MV-4-11 (cell line): ENCODE measurements around the gene LRRFIP1.
"Not testable (repeated sequence)": the region's sequence is repeated elsewhere in the genome, so short reads cannot be mapped to it uniquely, and the experiment has no call there.

Experiments
- DNase-seq: peaks from one replicate; lab custom pipeline; 2025; lab: John Stamatoyannopoulos, UW

The LRRFIP1 gene

DNA sequence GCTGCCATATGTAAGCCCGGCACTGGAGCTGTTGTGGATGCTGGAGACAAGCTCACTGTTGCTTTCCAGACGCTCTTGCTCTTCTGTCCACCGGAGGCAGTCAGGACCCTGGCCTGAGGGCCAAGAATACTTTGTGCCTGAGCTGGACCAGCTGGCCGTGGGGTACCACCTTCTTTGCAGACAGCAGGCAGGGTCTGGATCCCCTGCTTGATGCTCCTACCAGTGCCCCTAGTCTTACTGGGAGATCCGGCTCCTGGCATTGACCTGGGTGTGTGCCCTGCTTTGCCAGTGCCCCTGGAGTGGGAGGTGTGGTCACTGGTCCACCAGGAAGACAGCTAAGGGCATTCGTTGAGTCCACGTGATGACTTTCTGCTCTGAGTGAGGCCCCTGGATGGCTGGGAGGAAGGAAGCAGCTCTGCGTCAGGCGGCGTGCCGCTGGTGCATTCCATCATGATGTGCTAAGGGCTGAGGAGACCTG, 59.3 kb downstream of the LRRFIP1 start:
- peak; percentile 8 for DNase-seq

DNA sequence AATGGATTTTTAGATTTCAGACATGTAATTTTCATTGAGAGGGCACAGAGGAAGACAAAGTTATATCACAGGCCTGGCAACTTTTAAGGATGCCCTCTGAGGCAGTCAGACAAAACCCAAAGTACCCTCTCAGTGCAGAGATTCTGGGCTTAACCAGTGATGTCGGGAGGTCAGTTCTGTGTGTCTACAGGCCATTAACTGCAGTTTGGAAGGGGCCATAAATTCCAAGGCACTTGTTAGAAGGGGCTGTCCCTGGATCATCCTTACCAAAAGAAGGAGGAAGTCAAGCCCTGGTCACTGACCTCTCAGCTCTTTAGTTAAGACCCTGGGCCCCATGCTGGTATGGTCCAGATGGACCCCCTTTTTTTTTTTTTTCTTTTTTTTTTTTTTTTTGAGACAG, 60.7 kb downstream of the LRRFIP1 start:
- no peak for DNase-seq

DNA sequence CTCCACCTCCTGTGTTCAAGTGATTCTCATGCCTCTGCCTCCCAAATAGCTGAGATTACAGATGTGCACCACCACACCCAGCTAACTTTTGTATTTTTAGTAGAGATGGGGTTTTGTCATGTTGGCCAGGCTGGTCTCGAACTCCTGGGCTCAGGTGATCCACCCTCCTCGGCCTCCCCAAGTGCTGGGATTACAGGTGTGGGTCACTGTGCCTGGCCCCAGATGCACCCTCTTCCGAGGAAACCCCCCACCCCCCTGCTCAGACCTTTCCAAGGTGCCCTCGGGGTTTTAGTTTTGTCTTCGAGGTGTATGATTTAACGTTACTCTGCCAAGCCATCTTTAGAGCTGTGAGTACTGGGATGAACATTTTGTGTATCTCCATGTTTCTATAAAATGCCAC, 61.2 kb downstream of the LRRFIP1 start:
- DNase-seq, result not testable (repeated sequence)

DNA sequence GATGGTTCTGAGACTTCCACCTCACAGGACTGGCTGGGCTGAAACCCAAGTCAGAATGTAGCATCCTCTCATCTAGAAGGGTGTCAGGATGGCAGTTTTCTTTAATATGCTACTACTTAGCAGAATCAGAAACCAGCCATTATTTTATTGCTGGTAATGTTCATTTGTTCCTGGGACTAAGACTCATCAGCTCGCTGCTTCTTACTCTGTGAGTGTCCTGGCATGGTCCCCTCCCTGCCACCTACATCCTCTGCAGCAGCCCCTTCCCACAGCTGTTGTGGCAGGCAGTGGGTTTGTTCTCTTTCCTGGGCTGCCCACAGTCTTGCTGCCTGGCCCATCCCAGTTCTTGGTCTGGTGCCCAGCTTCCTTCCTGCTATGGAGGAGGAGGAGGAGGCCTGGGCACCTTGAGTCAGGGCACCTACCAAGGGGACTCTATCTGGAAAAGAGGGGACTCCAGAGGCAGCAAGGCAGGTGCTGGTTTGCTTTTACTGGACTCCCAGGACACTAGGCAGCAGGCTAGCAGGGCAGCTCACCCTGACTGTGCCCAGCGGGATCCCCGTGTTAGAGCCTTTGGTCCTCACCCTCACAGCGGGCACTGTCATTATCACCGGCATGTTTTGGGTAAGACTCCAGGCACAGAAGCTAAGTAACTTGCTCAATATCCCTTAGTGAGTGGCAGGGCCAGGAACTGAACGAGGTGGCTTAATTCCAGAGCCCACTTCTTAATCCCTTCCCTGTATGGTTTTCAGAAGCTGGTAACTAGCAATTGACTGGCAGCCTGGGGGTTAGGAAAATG, 62.1 kb downstream of the LRRFIP1 start:
- DNase-seq, result peak; percentile 80

DNA sequence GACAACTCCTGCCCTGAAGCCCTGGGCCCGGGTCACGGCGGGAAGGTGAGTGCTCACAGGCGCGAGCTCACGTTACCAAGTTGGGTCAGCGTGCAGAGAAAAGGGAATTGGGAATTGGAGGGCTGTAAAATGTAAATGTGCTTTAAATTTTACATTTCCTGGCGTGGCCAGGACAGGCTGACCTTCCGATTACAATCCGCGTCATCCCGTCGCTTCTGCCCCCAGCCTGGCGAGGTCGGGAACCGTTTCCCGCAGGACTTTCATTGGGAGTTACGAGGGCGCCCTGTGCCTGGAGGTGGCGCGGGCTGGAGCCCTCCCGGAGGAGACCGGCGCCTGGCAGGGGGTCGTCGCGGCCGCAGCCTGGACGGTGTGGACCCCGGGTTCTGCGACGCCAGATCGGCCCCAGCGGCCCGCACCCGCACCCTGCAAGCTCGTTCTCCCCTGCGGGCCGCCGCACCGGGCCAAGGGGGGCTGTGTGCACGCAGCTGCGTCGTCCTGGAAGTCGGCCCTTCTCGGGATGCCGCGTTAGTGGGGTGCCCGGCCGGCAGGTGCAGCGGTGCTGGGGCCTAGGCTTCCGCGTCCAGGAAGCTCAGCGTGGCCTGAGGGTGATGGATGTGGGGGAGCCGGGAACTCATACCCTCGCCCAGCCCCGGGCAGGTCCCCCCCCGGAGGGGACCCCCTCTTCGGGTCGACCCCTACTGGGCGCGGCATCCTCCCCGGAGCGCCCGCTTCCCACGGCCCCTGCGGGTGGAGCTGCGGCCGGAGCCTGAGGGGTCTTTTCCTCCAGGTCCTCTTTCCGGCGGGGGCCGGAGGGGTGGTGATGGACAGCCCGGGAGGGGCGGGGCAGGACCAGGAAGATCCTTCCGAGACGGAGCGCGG, 63.9 kb downstream of the LRRFIP1 start:
- DNase-seq, result no peak

DNA sequence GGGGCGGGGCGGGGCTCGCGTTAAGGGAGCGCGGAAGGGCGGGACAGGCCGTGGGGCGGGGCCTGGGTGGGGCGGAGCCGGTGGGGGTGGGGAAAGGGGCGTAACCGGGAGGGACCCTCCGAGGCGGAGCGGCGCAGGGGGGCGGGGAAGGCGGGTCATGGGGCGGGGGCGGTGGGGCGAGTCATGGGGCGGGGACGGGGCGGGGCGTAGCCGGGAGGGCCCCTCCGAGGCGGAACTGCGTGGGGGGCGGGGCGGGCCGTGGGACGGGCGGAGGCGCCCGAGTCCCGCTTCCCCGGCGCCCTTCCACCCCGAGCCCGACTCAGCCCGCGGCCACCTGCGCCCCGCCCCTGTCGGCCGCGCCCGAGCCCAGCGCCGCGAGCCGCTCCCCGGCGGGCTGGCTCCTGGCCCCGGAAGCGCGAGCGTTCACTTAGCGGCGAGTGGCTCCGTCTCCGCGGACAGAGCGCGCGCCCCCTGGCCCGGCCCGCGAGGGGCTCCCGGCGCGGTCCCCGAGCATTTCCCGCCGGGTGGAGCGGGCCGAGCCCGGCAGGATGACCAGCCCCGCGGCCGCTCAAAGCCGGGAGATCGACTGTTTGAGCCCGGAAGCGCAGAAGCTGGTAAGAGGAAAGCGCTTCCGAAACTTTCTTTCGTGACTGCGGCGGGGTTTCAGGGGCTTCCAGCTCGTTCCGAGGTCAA, 64.7 kb downstream of the LRRFIP1 start:
- peak; percentile 66 for DNase-seq

DNA sequence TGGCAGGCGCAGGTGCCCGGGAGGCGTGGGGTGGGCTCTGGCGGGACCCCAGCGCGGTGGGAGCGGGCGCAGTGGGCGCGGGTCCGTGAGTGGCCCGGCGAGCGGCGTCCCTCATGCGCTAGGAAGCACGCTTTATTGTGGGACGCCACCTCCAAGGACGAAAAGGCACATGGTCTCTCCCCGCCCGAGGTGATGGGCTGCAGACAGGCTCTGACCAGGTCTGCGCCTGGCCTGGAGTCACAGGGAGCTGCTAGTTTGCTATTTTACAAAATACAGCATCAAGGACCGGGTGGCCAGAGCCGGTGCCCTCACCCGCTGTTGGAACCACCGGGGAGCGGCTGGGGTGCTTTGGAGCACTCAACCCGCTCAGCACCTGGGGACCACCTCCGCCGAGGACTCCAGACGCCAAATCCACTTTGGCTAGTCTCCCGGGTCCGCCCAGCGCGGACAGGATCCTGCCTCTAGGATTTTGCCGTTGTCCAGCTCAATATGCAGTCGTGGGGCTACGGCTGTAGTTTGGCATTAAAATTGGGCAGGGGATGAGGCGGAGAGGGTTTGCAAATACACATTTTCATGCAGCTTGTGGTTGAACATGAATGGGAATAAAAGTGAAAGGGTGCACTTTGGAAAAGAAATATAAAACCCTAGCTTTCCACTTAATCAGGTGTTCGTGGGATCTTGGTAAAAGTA, 65.4 kb downstream of the LRRFIP1 start:
- DNase-seq, result no peak

DNA sequence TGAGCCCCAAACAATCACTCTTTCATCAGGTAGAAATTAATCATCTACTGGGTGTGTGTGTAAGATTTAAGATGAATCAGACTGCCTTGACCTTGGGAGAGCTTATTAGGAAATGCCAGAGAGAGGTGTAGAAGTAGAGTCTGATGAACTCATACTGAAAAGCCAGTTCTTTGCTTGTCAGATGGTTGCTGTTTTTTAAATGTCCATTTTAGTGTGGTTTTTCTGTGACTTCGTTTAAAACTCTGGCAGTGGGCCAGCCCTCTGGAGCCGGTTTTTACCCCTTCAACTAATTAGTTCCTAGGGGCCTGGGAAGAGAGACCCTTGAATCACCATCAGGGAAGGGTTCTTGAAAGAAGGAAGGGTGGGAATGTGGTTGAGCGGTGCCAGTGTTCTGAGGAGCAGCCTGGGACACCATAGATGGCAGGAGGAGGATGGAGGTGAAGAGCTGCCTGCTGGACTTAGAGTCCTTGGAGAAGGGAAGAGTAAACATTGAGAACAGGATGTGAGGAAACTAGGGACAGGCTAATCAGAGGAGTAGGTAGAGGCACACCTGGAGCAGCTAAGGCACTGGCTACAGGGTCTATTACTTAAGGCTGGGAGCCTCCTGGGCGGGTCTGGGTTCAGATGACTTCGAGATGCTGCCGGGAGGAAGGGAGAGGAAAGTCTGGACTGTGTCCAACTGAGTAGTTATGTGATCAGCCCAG, 66.1 kb downstream of the LRRFIP1 start:
- peak; percentile 13 for DNase-seq

DNA sequence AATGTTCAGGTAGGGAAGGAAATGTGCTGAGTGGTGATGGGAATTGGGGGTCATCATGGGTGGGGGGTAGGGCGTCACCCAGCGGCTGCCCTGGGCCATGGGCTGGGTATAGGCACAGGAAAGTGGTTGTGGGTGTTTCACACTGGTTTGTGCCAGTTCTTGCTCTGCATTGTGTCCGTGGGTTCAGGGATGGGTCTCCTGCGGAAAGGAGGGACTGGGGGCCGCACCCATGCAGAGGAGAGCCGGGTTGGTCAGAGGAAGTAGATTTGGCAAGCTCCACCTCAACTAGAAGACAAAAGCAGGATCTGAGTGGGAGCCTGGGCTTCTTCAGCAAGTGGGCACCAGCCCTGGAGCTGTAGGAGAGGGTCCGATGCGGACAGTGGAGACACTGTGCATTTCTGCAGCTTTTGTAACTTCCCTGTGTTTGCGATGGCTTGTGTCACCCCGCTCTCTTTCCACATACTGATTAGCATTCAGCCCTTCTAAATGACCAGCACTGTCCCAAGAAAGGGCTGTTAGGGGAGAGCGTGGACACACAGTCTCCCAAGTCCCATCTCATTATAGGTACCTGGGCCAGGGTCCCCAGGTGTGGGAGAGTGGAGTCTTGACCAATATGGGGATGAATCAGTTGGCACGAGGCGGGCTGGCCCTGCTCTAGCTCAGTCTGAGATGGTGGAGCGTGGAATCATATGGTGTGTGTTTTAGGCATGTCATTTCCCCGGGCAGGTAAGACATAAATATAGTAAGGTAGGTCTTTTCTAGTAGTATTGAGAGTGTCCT, 67.2 kb downstream of the LRRFIP1 start:
- peak; percentile 42 for DNase-seq

DNA sequence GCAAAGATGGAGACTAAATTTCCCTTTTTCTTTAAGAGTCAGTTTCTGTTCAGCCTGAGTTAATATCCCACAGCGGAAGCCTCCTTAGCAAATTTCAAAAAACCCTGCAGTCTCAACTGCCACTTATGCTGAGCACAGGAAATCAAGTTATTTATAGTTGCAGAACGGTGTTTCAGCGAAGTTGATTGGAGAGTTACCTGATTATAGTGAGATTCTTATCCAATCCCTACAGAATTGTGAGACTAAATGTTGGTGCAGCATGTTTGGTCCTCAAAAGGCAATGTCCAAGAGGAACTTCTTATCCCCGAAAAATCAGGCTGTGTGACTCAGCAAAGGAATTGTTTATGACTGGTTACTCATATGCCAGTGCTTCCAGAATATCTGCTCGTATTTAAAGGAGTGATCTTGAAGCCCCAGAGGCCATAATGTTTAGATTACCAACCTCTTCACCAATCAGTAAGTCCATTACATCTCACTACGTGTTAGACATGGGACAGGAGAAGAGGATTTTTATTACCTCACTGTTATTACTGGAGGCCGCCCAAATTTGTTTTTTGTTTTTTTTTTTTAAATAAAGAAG, 67.9 kb downstream of the LRRFIP1 start:
- peak; percentile 86 for DNase-seq

DNA sequence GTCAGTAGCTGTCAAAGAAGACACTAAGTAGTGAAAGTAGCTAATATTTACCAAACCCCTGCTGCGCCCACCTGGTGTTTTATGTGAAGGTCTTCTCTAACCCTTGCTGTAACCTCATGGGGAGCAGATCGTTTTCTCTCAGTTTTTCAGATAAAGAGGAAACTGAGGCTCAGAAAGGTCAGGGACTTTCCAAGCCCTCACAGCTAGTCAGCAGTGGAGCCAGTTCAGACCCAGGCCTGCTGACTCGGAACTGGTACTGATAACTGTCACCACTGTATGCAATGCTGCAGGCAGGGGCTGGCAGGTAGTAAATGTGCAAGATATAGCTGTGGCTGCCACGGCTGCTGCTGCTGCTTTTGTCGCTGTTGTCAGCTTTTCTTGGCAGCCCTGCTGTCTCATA, 69.1 kb downstream of the LRRFIP1 start:
- no peak for DNase-seq

DNA sequence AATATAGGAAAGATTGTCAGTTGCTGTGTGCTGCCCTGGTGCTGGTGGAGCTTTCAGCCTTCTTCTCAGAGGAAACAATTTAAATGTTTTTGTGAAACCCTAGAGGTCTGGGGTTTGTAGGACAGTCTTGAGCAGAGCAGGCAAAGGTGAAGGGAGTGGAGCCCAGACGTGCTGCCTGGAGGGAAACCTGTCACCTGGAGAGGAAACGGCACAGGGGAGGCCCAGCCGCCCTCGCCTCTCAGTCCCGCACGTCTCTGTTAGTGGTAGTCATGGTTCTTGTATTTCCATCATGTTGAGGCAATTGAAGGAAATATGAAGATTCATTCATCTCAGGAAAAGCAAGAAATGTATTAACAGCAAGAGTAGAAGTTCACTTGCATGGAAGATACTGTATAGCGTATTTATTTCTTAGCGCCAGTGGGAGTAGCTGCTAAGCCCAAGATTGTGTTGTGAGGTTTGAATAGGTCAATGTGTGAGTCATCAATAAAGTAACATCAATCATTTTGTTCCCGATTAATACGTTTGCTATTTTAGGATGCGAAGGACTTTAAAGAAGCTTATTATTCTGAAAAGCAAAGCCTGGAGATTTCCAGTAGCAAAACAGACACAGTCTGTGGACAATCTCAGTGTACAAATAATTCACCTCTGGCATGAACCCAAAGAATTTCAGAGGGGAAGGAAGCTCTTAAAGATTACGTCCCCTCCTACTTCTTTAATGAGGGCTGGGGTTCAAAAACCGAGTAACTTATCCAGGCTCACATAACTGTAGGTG, 70.4 kb downstream of the LRRFIP1 start:
- DNase-seq, result no peak

DNA sequence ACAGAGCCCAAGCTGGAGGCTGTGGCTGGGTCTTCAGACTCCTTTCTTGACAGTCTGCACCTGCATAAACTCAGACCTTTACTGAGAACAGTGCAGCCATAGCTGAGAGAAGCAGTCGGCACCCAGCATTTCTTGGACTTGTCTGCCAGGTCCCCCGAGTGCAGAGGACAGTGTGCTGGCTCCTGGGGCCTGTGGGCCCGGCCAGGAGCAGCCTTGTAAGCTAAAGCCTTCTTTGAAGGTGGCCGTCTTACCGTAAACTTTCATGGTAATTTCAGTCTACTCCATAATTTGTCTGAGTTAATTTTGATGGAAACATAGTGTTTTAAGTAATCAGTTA, 70.9 kb downstream of the LRRFIP1 start:
- no peak for DNase-seq

DNA sequence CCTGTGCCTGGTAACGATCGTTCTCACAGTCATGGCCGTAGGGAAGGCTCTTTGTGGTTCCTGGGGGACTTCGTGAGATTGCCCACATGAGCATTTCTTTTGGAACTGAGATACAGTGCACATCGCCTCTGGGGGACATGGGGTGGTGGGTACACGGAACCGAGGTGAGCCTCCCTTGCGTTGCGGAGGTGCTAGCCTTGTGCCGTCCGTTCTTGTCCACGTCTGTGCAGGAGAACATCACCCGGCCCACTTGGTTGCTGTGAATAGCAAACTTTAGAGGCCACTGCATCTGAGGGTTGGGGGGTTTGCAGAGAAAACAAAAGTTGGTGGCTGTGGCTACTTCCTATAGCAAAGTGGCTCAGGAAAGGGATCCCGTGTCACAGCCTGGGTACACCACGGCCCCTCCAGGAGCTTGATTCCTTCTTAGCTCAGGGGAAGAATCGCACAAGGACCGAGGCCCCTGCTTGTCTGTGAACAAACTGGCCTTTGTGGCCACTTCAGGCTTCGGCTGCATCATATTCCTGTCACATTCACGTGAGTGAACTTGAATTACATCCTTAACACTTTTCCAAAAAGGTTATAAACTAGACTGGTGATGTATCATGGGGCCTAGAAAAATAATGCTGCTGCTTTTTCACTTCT, 72.6 kb downstream of the LRRFIP1 start:
- DNase-seq, result no peak

DNA sequence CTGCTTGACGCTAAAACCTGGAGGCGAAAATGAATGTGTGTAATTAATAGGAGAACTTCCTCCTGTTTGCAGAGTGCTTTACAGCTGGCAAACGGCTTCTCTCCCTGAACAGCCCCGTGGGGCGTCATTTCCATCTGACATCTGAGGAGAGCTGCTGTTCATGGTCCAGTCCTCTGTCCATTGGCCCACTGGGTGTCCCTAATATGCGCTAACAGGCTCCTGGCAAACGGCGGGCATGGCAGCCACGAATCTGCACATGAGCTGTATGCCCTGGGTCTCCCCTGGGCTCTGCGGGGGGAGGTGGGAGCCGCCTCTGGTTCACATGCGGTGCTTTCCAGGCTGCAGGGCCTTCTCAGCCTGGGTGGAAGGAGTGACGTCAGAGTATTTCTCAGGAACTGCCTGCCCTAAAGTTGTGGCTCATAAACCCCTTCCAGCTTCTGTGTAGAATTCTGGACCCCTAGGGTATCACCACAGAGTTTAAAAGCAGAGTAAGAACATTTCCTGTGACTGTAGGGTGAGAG, 73.2 kb downstream of the LRRFIP1 start:
- DNase-seq, result peak; percentile 66

DNA sequence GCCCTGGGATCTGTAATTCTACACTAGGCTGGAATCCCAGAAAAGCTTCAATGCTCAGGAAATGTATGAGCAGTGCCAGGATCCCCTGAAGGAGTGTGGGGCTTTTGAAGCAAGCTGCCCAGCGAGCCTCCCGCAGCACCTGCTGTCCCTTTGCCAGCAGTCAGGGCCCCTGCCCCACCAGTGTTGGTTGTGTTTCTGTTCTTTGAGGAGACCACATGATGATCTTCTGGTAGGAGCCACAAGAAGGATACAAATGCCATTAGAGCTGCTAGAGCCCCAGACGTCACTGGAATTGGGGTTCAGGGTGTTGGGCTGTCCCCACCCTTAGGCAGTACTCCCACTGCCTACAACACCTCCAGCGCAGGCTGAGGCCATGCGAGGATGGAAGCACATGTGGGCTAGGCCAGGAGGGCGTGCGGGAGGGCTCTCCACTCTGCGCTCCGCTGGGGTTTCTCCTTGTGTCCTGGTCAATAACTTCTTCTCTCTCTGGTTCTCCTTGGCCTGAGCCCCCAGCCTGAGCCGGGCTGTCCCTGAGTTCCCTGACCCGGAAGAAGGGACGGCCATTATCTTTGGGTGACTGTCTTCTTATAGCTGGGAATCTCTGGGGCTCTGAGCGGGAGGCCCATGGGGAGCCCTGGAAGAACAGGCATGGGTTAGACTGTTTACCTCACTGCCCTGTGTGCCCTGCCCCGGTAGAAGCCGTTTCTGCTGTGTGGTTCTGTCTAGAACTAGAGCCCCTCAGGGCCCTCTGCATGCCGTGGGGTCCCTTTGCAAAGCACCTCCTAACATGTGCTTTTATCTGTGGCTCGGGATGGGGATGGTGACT, 73.9 kb downstream of the LRRFIP1 start:
- no peak for DNase-seq

DNA sequence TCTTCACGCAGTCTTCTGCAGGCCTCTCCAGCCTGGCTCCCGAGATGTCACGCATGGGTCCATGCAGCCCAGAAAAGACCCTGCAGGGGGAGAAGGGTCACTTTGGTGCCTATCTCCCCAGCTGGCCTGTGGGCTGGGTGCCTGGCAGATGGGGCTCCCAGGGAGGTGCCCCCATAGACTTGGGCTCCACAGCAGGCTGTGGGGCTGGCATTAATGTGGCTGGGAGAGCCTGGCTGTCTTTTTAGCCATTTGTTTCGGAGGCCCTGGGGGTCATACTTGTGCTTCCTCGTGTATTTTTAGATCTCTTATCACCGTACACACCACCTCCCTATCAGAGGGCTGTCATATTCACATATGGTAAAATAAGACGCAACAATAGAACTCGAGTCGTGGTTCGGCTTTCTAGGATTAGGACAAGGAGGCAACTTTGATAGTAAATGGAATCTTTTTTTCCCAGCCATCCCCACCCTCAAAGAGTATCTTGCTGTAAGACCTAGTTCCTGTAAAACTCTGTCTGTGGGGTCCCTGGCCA, 74.5 kb downstream of the LRRFIP1 start:
- DNase-seq, result no peak
